GM12892 (cell line): ENCODE measurements around the gene ANK3.

Experiments
- DNase-seq: peaks from one replicate; pipeline ENCODE4 v3.0.0; 2011; ENCODE audit not compliant: insufficient read length
- FAIRE-seq: peaks from 2 replicates; lab custom pipeline; 2011; peaks lifted over from hg19 to GRCh38; lab: Jason Lieb, UNC
- POLR2A ChIP-seq: IDR thresholded peaks from 2 replicates; pipeline ENCODE4 v1.6.1; 2011; ENCODE audit warnings: low read depth, low read length, control low read depth
- POLR2AphosphoS5 ChIP-seq: IDR thresholded peaks from 2 replicates; pipeline ENCODE4 v1.6.1; 2011; ENCODE audit warnings: low read depth, low read length, control low read depth
- TAF1 ChIP-seq: IDR thresholded peaks from 2 replicates; pipeline ENCODE4 v1.6.1; 2011; ENCODE audit warnings: low read depth, mild to moderate bottlenecking, control low read depth, low read length, borderline replicate concordance

ANK3 gene

DNA sequence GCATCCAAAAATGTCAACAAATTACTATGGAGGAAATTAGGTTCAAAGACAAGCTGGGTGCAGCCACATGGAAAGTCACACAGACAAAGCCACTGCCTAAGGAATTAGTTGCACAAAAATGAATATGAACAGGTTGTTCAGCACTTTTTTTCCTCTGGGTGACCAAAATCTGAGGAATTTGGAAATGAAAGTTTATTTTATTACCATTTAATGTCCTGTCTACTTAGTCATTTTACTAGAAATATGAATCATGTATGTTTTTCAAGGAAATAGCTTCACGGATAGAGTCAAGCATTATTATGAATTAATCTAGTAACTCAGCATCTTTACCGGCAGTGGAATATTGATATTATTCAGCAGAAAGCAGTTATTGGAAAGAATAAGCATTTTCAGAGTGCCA, 106.3 kb downstream of the ANK3 start:
- no peak for DNase-seq
- no peak for FAIRE-seq
- no peak for TF ChIP-seq TAF1

GRCh38 chr10:60282771-60283353, 106.8 kb downstream of the ANK3 start:
- FAIRE-seq (no peak), DNase-seq (no peak)
- TF ChIP-seq TAF1 (no peak), POLR2AphosphoS5 (no peak)

- no peak for FAIRE-seq
- DNase-seq = no peak
Observed at GRCh38 chr10:60281792-60282353, 107.8 kb downstream of the ANK3 start.

GRCh38 chr10:60281331-60281730, 108.3 kb downstream of the ANK3 start:
- DNase-seq (no peak), FAIRE-seq (no peak)
- TF ChIP-seq TAF1 (no peak), POLR2AphosphoS5 (no peak), POLR2A (no peak)

More at GRCh38 chr10:60281792-60282353, 107.8 kb downstream of the ANK3 start:
- TF ChIP-seq TAF1 = no peak
- TF ChIP-seq POLR2AphosphoS5 = no peak
- TF ChIP-seq POLR2A = no peak

DNA sequence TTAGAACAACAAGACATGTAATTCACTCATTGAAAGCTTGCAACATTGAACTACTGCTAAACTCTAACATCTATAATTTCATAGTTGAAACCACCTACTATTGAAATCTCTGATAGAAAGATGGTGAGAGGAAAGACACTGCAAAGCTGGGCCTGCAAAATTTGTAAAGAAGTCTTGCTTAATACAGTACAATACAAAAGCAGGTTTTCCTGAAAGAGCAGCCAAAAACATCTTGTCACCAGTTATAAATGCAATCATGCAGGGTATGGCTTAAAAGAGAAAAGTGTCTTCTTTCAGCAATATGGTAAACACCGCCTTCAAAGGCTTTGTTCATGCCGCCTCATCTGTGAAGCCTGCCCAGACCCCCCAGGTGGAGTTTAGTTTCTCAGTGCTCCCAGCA, 109.2 kb downstream of the ANK3 start:
- FAIRE-seq (no peak), DNase-seq (no peak)
- TF ChIP-seq POLR2AphosphoS5 (no peak), TAF1 (no peak), POLR2A (no peak)

- DNase-seq = no peak
- TF ChIP-seq POLR2AphosphoS5 = no peak
- no peak for TF ChIP-seq POLR2A
- FAIRE-seq = no peak
Observed at GRCh38 chr10:60277656-60278055, 112.0 kb downstream of the ANK3 start.

DNA sequence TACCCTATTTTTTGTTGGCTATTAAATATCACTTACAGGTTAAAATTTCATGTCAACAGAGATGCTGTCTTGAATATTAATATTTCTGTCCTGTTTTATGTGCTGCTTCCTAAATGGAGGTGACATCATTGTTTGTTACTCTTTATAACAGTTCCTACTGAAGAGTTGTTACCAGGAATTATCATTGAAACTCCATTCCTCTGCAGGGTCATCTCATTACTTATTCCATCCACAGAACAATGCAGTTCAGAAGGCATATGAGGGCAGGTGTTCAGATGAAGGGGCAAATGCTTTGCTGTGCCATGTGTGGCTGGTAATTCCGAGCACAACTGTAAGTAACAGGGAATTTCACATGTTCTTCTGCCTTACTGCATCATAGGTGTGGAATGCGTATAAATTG, 113.4 kb downstream of the ANK3 start:
- TF ChIP-seq TAF1 = no peak
- FAIRE-seq (no peak), DNase-seq (no peak)

GRCh38 chr10:60271319-60272040, 118.2 kb downstream of the ANK3 start:
- TF ChIP-seq POLR2A (no peak), POLR2AphosphoS5 (no peak), TAF1 (no peak)
- DNase-seq (no peak), FAIRE-seq (no peak)

DNA sequence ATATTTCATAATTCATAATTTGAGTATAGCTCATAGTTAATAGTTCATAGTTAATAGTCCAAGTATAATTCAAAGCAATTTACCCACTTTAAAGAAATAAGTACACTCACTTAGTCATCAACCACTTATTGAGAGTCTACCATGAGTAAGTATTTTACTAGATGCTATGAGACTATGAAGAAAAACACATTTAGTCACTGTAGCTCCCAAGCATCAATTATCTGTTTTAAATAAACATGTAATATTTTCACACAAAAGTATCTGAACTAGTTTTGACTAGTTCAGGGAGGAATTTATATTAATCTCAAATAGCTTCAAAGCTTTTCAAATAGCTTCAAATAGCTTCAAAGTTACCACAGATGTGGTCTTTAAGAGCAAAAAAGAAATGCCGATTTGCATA, 119.2 kb downstream of the ANK3 start:
- TF ChIP-seq TAF1 = no peak
- TF ChIP-seq POLR2A = no peak
- no peak for TF ChIP-seq POLR2AphosphoS5
- FAIRE-seq (no peak), DNase-seq (no peak)

DNA sequence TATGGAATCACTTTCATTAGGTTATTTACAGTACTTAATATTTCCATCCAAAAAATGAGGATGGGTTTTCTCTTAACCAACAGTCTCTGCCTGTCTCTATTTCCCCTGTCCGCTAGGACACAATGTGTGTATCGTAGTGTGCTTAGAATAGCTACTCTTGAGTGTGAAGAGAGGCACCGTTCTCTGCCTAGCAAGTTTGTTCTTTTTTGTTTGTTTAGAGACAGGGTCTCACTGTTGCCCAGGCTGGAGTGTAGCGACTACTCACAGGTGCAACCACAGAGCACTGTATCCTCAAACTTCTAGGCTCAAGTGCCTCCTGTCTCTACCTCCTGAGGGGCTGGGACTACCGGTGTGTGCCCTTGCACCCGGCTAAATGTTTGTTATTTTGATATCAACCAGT, 121.9 kb downstream of the ANK3 start:
- TF ChIP-seq POLR2AphosphoS5 (no peak), TAF1 (no peak), POLR2A (no peak)
- FAIRE-seq = no peak
- no peak for DNase-seq

DNA sequence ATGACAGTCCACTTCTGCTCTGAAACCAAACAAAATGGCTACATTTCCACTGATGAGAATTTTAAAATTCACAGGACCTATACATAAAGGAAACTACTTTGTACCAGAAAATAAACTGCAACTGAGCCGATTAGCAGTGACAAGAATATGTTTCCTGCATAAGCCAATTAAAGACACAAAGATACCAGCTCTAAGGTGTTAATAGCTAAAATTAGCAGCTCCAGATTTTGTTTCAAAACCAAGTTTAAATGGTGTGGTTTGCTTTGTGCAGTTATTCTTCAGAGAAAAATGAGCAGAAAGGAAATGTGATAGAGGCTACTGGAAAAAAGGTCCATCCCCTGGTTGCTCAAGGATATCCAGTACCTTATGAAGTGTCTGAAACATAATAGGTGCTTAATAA, 123.2 kb downstream of the ANK3 start:
- DNase-seq = no peak
- no peak for FAIRE-seq
- no peak for TF ChIP-seq TAF1
- TF ChIP-seq POLR2AphosphoS5 = no peak
- no peak for TF ChIP-seq POLR2A

DNA sequence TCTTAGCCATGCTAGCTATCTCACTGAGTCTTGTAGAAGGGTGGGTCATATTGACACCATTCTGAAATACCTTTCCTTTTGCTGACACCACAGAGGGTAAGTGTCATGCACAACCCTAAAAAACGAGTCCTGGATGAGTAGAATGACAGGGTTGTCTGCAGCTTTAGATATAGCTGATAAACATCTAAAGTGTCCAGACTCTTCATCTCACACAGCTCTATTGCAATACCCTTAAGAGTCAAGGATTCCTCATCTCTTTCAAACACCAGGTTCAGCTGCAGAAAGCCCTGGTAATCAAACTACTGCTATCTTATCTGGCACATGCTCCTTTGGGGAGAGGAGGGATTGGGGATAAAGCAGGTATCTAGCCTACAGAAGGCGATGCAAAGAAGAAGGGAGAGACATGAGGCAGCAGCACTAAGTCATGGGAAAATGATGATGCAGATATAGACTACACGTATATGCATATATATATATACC, 127.0 kb downstream of the ANK3 start:
- TF ChIP-seq POLR2A (no peak), TAF1 (no peak), POLR2AphosphoS5 (no peak)
- DNase-seq (no peak), FAIRE-seq (no peak)
